ENCODE results near the gene CRB1.

CRB1 gene

GRCh38 chr1:197268012-197268411 lies at the start of gene CRB1:
Gene CRB1, plus strand, starts transcription at chr1:197268252. Its CDS starts 161 bp downstream, at chr1:197268413.
- no peaks in the 10 kb centered on the region for H3K9me3 Mint-ChIP-seq (ENCODE audit: low read depth)
- H3K4me3 Mint-ChIP-seq: no peak within 1 kb of the TSS
- H3K4me1 Mint-ChIP-seq (ENCODE audit: low read depth): no peaks in the 10 kb centered on the region
- H3K27ac Mint-ChIP-seq: no peak within 1 kb of the TSS
- peaks cover 3% of the 10 kb centered on the region for H3K36me3 Mint-ChIP-seq
- no peaks in the 10 kb centered on the region for H3K27me3 Mint-ChIP-seq

GRCh38 chr1:197218857-197219256 lies 49.2 kb upstream of the CRB1 start:
- H3K4me1 Mint-ChIP-seq (ENCODE audit: low read depth): no peaks in the 10 kb centered on the region
- no peaks in the 10 kb centered on the region for H3K27me3 Mint-ChIP-seq
- H3K27ac Mint-ChIP-seq: no peak overlapping the region
- H3K36me3 Mint-ChIP-seq: peaks cover 9% of the 10 kb centered on the region
- H3K9me3 Mint-ChIP-seq (ENCODE audit: low read depth): peaks cover 14% of the 10 kb centered on the region
- no peak overlapping the region for H3K4me3 Mint-ChIP-seq

- Mint-ChIP-seq H3K27me3 (no peaks in the 10 kb centered on the region), H3K27ac (no peak overlapping the region), H3K4me1 (ENCODE audit: low read depth) (no peaks in the 10 kb centered on the region), H3K36me3 (peaks cover 8% of the 10 kb centered on the region), H3K9me3 (ENCODE audit: low read depth) (peaks cover 4% of the 10 kb centered on the region), H3K4me3 (no peak overlapping the region)
These were observed 45.9 kb upstream of the CRB1 start for GRCh38 chr1:197222025-197222685.

GRCh38 chr1:197222780-197223179 lies 45.3 kb upstream of the CRB1 start:
- H3K4me1 Mint-ChIP-seq (ENCODE audit: low read depth): no peaks in the 10 kb centered on the region
- H3K27ac Mint-ChIP-seq: no peak overlapping the region
- no peaks in the 10 kb centered on the region for H3K9me3 Mint-ChIP-seq (ENCODE audit: low read depth)
- no peaks in the 10 kb centered on the region for H3K27me3 Mint-ChIP-seq
- peaks cover 8% of the 10 kb centered on the region for H3K36me3 Mint-ChIP-seq
- H3K4me3 Mint-ChIP-seq: no peak overlapping the region

- no peaks in the 10 kb centered on the region for H3K9me3 Mint-ChIP-seq (ENCODE audit: low read depth)
- H3K36me3 Mint-ChIP-seq: peaks cover 12% of the 10 kb centered on the region
- no peak overlapping the region for H3K4me3 Mint-ChIP-seq
- no peaks in the 10 kb centered on the region for H3K4me1 Mint-ChIP-seq (ENCODE audit: low read depth)
- no peaks in the 10 kb centered on the region for H3K27me3 Mint-ChIP-seq
- no peak overlapping the region for H3K27ac Mint-ChIP-seq
These were observed 43.9 kb upstream of the CRB1 start for GRCh38 chr1:197224160-197224559.

- Mint-ChIP-seq H3K36me3 (peaks cover 12% of the 10 kb centered on the region), H3K27ac (no peak overlapping the region), H3K27me3 (no peaks in the 10 kb centered on the region), H3K4me3 (no peak overlapping the region), H3K9me3 (ENCODE audit: low read depth) (no peaks in the 10 kb centered on the region), H3K4me1 (ENCODE audit: low read depth) (no peaks in the 10 kb centered on the region)
These were observed 42.4 kb upstream of the CRB1 start for GRCh38 chr1:197225611-197226010.

- H3K9me3 Mint-ChIP-seq (ENCODE audit: low read depth): no peaks in the 10 kb centered on the region
- H3K4me3 Mint-ChIP-seq: no peak overlapping the region
- no peaks in the 10 kb centered on the region for H3K4me1 Mint-ChIP-seq (ENCODE audit: low read depth)
- H3K36me3 Mint-ChIP-seq: no peaks in the 10 kb centered on the region
- H3K27me3 Mint-ChIP-seq: no peaks in the 10 kb centered on the region
- H3K27ac Mint-ChIP-seq: no peak overlapping the region
These were observed 33.5 kb upstream of the CRB1 start for GRCh38 chr1:197234581-197234980.

- Mint-ChIP-seq H3K4me3 (no peak overlapping the region), H3K9me3 (ENCODE audit: low read depth) (no peaks in the 10 kb centered on the region), H3K4me1 (ENCODE audit: low read depth) (no peaks in the 10 kb centered on the region), H3K36me3 (peaks cover 1% of the 10 kb centered on the region), H3K27me3 (no peaks in the 10 kb centered on the region), H3K27ac (no peak overlapping the region)
These were observed 32.7 kb upstream of the CRB1 start for GRCh38 chr1:197235355-197235754.

- Mint-ChIP-seq H3K27me3 (no peaks in the 10 kb centered on the region), H3K9me3 (ENCODE audit: low read depth) (no peaks in the 10 kb centered on the region), H3K27ac (no peak overlapping the region), H3K4me3 (no peak overlapping the region), H3K36me3 (peaks cover 8% of the 10 kb centered on the region), H3K4me1 (ENCODE audit: low read depth) (no peaks in the 10 kb centered on the region)
These were observed 20.6 kb upstream of the CRB1 start for GRCh38 chr1:197247465-197247864.

- H3K27me3 Mint-ChIP-seq: no peaks in the 10 kb centered on the region
- H3K36me3 Mint-ChIP-seq: peaks cover 2% of the 10 kb centered on the region
- no peaks in the 10 kb centered on the region for H3K9me3 Mint-ChIP-seq (ENCODE audit: low read depth)
- H3K4me1 Mint-ChIP-seq (ENCODE audit: low read depth): no peaks in the 10 kb centered on the region
- no peak overlapping the region for H3K4me3 Mint-ChIP-seq
- H3K27ac Mint-ChIP-seq: no peak overlapping the region
These were observed 18.7 kb upstream of the CRB1 start for GRCh38 chr1:197249324-197249723.

- Mint-ChIP-seq H3K27ac (no peak overlapping the region), H3K36me3 (peaks cover 2% of the 10 kb centered on the region), H3K4me3 (no peak overlapping the region), H3K4me1 (ENCODE audit: low read depth) (no peaks in the 10 kb centered on the region), H3K9me3 (ENCODE audit: low read depth) (no peaks in the 10 kb centered on the region), H3K27me3 (no peaks in the 10 kb centered on the region)
These were observed 17.4 kb upstream of the CRB1 start for GRCh38 chr1:197250616-197251015.

- Mint-ChIP-seq H3K27me3 (no peaks in the 10 kb centered on the region), H3K4me1 (ENCODE audit: low read depth) (no peaks in the 10 kb centered on the region)
These were observed 15.1 kb upstream of the CRB1 start for GRCh38 chr1:197252973-197253372.

GRCh38 chr1:197254866-197255265 lies 13.2 kb upstream of the CRB1 start:
- Mint-ChIP-seq H3K36me3 (peaks cover 2% of the 10 kb centered on the region), H3K9me3 (ENCODE audit: low read depth) (no peaks in the 10 kb centered on the region), H3K27me3 (no peaks in the 10 kb centered on the region), H3K4me3 (no peak overlapping the region), H3K27ac (no peak overlapping the region), H3K4me1 (ENCODE audit: low read depth) (no peaks in the 10 kb centered on the region)

More at GRCh38 chr1:197252973-197253372, 15.1 kb upstream of the CRB1 start:
- Mint-ChIP-seq H3K4me3 (no peak overlapping the region), H3K27ac (no peak overlapping the region), H3K36me3 (peaks cover 2% of the 10 kb centered on the region), H3K9me3 (ENCODE audit: low read depth) (no peaks in the 10 kb centered on the region)

GRCh38 chr1:197264936-197265567 lies 3.0 kb upstream of the CRB1 start:
- H3K4me3 Mint-ChIP-seq: no peak overlapping the region
- no peak overlapping the region for H3K27ac Mint-ChIP-seq
- no peaks in the 10 kb centered on the region for H3K27me3 Mint-ChIP-seq
- H3K36me3 Mint-ChIP-seq: peaks cover 3% of the 10 kb centered on the region
- H3K9me3 Mint-ChIP-seq (ENCODE audit: low read depth): no peaks in the 10 kb centered on the region
- no peaks in the 10 kb centered on the region for H3K4me1 Mint-ChIP-seq (ENCODE audit: low read depth)

GRCh38 chr1:197269053-197269452 lies 1.0 kb downstream of the CRB1 start:
- no peak overlapping the region for H3K4me3 Mint-ChIP-seq
- H3K27me3 Mint-ChIP-seq: no peaks in the 10 kb centered on the region
- H3K36me3 Mint-ChIP-seq: peaks cover 3% of the 10 kb centered on the region
- no peak overlapping the region for H3K27ac Mint-ChIP-seq
- H3K4me1 Mint-ChIP-seq (ENCODE audit: low read depth): no peaks in the 10 kb centered on the region
- H3K9me3 Mint-ChIP-seq (ENCODE audit: low read depth): no peaks in the 10 kb centered on the region

- Mint-ChIP-seq H3K4me1 (ENCODE audit: low read depth) (no peaks in the 10 kb centered on the region), H3K36me3 (no peaks in the 10 kb centered on the region), H3K27ac (no peak overlapping the region), H3K9me3 (ENCODE audit: low read depth) (no peaks in the 10 kb centered on the region), H3K4me3 (no peak overlapping the region), H3K27me3 (no peaks in the 10 kb centered on the region)
These were observed 4.7 kb downstream of the CRB1 start for GRCh38 chr1:197272791-197273190.

Measured in activated naive CD8-positive, alpha-beta T cell (primary cell).